DMS 273 treated with DMSO at 0.1 percent for 48 hours (cell line): ENCODE results near the gene ZNF841.
"Not testable (repeated sequence)": the region's sequence is repeated elsewhere in the genome, so short reads cannot be mapped to it uniquely, and the experiment has no call there.

ENCODE experiments used
- DNase-seq: peaks from one replicate; lab custom pipeline; 2025; lab: John Stamatoyannopoulos, UW

The ZNF841 gene

DNA sequence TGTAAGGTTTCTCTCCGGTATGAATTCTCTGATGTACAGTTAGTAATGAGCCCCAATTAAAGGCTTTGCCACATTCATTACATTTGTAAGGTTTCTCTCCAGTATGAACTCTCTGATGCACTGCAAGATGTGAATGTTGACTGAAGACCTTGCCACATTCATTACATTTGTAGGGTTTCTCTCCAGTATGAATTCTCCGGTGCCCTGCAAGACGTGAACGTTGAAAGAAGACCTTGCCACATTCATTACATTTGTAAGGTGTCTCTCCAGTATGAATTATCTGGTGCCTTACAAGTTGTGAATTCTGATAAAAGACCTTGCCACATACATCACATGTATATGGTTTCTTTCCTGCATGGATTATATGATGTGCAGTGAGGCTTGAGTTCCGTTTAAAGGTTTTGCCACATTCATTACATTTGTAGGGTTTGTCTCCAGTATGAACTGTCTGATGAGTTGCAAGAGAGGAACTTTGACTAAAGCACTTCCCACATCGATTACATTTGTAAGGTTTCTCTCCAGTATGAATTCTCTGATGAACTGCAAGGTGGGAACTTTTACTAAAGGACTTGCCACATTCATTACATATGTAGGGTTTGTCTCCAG, 29.2 kb downstream of the ZNF841 start:
- DNase-seq: no peak

DNA sequence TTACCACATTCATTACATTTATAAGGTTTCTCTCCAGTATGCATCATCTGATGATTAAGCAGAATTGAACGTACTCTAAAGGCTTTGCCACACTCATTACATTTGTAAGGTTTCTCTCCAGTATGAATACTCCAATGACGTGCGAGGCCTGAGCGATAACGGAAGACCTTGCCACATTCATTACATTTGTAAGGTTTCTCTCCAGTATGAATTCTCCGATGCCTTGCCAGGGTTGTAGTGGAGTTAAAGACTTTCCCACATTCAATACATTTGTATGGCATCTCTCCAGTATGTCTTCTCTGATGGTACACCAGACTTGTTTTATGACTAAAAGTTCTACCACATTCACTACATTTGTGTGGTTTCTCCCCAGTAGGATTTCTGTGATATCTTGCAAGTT, 30.2 kb downstream of the ZNF841 start:
- DNase-seq: no peak

DNA sequence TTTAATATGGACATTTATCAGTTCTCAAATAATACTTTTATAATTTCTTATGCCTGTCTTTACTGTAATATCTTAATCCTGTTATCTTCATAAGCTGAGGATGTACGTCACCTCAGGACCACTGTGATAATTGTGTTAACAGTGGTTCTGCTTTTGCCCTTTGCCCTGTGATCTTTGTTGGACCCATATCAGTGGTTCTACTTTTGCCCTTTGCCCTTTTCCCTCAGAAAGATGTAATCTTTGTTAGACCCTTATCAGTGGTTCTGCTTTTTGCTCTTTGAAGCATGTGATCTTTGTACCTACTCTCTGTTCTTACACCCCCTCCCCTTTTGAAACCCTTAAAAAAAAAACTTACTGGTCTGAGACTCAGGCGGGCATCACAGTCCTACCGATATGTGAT, 39.1 kb downstream of the ZNF841 start:
- DNase-seq: not testable (repeated sequence)

DNA sequence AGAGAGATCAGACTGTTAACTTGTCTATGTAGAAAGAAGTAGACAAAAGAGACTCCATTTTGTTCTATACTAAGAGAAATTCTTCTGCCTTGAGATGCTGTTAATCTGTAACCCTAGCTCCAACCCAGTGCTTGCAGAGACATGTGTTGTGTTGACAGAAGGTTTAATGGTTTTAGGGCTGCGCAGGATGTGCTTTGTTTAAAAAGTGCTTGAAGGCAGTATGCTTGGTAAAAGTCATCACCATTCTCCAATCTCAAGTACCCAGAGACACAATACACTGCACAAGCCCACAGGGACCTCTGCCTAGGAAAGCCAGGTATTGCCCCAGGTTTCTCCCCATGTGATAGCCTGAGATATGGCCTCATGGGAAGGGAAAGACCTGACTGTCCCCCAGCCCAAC, 43.8 kb downstream of the ZNF841 start:
- DNase-seq: not testable (repeated sequence)

DNA sequence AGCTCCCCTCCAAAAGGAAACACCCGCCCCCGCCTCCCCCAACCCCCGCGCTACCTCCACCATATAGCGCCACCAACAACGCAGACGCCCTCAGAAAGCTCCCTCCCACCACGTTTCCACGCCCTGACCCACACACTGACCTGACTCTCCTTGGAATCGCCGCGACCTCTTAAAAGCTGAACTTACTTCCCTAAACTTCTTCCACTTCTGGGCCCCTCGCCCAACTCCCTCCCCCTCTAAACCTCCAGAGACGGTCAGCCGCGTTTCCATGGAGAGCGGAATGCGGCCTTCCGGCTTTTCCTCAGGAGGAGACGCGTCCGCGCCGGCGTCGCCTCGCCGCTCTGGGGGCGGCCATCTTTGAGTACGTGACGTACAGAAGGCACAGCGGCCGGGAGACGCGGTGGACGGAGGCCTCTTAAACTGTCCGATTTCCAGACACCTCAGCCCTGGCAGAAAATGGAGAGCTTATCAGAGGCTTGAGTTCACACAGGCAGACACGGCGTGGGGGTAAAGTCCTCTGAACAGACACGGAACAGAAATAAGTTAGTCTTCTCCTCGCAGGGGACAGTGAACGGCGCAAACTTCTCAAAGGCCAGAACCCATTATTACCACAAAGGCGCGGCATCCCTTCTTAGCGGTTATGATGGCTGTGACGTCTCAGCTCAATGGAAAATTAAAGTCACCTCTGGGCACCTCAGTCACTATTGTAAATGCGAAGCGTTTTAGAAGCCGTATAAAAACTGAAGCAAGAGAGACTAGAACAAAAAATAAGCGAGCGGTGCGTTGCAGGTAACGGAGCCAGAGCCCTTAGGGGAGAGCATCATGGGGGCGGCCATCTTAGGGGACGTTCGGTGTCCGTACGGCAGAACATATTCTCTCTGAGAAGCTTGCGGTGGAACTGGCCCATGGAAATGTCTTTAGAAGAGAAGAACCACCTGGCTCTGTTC, 46.7 kb downstream of the ZNF841 start, which contains the start of gene ZNF432:
Gene ZNF432 (minus strand): TSS at position 284 of the 947 bp plus-strand sequence. CDS start 1,970 bp downstream, outside the sequence.
- DNase-seq: peak; percentile 70

DNA sequence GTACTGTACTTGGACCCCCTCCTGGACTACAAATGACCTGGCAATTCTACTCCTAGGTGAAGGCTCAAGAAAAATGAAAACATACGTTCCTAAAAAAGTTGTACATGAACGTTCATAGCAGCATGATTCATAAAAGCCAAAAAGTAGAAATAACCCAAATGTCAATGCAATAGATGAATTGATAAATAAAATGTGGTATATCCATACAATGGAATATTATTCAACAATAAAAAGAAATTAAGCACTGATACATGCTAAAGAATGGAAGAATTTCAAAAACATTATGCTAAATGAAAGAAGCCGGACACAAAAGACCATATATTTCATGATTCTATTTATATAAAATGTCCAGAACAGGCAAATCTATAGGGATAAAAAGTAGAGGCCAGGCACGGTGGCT, 56.4 kb downstream of the ZNF841 start:
- DNase-seq: no peak

DNA sequence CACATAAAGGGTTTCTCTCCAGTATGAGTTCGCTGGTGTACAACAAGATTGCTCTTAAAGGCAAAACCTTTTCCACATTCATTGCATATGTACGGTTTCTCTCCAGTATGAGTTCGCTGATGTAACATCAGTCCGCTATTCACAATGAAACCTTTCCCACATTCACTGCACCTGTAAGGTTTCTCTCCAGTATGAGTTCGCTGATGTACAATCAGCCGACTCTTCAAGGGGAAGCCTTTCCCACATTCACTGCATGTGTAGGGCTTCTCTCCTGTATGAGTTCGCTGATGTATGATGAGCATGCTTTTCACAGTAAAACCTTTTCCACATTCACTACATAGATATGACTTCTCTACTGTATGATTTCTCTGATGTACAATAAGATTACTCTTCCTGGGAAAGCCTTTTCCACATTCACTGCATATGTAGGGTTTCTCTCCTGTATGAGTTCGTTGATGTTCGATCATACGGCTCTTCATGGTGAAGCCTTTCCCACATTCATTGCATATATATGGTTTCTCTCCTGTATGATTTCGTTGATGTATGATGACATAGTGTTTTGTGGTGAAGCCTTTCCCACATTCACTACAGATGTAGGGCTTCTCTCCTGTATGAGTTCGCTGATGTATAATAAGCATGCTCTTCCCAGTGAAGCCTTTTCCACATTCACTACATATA, 61.4 kb downstream of the ZNF841 start:
- no peak for DNase-seq

DNA sequence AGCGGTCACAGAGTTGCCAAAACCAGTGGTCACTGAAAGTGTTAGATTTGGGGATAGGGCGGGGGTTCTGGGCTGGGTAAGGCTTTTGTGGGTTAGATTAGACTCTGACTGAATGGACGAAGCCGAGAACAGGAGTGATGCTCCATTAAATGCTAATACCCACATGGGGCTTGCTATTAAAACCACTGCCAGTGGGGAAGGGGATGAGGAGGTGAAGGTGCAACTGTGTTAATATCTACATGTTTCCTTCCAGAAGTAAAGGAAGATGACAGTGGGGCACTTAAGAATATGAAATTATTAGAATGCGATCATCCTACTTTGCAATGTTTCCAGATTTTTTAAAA, 66.8 kb downstream of the ZNF841 start:
- DNase-seq: peak; percentile 53

DNA sequence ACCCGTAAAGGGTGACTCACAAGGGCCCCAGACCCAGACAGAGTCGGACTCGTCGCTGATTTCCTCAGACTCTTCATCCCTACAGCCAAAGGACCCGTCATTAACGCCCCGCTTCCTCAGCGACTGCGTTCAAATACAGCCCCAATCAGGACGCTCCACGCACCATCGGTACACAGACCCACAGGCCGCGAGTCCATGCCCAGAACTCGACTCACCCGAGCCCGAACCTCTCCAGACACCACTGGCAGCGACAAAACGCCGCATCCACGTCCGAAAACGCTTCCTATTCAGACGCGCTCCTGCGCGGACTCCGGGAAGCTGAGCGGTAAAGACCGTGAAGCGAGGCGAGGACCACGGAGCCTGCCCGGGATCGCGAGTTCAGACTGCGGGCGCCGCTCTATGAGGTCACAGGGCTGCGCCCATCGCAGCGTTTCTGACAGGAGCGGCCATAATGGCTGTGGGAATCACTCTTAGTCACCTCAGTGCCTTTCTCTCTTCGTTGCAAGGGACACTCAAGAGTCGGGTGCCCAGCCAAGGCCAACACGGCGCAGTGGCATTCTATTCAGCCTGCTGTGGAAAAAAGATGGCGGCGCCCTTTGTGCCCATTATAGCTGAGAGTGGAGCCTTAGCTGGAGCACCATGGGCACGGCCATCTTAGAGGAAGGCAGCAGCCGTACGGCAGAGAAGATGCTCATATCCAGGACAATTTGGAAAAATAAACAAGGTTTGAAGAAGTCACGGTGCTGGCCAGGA, 67.4 kb downstream of the ZNF841 start, which contains the start of gene ZNF614:
Gene ZNF614 (minus strand): TSS at position 353 of the 753 bp plus-strand sequence. CDS start 2,634 bp downstream, outside the sequence.
- peak; percentile 77 for DNase-seq

DNA sequence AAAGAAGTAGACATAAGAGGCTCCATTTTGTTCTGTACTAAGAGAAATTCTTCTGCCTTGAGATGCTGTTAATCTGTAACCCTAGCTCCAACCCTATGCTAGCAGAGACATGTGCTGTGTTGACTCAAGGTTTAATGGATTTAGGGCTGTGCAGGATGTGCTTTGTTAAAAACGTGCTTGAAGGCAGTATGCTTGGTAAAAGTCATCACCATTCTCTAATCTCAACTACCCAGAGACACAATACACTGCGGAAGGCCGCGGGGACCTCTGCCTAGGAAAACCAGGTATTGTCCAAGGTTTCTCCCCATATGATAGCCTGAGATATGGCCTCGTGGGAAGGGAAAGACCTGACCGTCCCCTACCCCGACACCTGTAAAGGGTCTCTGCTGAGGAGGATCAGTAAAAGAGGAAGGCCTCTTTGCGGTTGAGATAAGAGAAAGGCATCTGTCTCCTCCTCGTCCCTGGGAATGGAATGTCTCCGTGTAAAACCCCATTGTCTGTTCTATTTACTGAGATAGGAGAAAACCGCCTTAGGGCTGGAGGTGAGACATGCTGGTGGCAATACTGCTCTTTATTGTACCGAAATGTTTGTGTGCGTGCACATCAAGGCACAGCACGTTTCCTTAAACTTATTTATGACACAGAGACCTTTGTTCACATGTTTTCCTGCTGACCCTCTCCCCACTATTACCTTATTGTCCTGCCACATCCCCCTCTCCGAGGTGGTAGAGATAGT, 69.1 kb downstream of the ZNF841 start:
- DNase-seq: not testable (repeated sequence)

DNA sequence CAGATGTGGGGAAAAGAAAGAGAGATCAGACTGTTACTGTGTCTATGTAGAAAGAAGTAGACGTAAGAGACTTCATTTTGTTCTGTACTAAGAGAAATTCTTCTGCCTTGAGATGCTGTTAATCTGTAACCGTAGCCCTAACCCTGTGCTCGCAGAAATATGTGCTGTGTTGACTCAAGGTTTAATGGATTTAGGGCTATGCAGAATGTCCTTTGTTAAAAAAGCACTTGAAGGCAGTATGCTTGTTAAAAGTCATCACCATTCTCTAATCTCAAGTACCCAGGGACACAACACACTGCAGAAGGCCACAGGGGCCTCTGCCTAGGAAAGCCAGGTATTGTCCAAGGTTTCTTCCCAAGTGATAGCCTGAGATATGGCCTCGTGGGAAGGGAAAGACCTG, 71.1 kb downstream of the ZNF841 start:
- DNase-seq: not testable (repeated sequence)

DNA sequence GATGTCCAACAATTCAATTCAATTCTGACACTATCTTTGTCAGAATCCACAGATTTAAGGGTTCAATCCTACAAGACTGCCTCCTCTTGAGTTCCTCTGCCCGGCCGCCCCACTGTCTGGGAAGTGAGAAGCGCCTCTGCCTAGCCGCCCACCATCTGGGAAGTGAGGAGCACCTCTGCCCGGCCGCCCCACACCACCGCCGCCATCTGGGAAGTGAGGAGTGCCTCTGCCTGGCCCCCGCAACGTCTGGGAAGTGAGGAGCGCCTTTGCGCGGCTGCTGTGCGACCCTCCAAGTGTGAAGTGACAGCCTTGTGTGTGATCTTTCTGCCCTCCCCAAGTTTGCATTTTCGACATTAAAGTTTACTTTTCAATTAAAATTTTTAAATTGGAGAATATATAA, 73.4 kb downstream of the ZNF841 start:
- no peak for DNase-seq

DNA sequence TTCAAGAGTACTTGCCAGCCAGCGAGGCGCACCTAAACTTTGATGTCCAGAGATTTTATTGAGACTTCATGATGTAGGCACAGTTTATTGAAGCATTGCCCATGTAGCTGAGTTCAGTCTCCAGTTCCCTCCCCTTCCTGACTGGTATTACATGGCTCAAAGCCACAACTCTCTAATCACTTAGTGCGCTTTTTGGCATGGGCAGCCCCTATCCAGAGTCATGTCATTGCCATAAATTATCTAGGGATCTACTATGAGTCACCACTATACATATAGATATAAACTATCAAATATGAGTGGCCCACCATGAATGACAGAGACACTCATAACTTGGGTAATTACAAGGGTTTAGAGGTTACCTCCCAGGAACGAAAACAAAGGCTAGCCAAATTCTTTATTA, 75.1 kb downstream of the ZNF841 start:
- DNase-seq: no peak
